ENCODE results near the gene DSP. TPM values are rescaled to one million over a fixed set of nuclear protein-coding genes. Genes with fewer than 3 reads are reported as not detected.

Gene DSP
- total and polyA plus RNA-seq, 2 of the 13 experiments (the other 11 are each of a cell fraction or from before 2014, with no cell fraction given), result 89.8 to 117 TPM

DNA sequence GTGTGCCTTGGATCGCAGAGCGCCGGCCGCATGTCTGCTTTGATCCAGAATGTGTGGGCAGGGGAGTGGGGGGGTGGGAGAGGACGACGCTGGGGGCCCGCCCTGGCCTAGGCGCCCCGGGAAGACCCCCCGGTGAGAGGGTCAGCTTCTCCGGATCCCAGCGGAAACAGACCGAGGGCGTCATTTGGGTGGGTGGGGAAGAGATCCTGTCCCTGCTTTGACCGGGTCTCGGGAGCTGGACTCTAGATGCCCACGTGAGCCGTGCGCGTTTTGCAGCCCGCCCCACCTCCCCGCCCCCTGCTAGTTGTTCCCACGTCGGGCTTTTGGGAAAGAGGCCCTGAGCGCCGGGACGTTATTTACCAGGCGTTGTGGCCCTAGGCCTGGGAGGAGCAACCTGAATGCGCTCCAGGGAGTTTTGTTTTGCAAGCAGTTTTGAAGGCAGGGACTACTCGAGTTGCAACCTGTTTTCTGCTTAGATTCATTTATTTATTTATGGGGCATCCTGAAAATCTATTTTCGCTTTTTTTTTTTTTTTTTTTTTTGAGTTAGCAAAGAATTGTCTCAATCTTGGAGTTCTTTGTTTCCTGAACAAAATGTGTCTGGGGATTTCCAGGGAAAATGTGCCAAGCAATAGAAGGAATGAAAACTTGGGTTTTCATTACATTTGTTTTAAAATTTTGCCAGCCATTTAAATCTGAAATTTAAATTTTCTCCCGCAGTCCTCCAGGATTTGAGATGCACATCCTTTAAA is 1.6 kb downstream of the DSP start (continued):
- peak; percentile 61 for TF ChIP-seq ZFP90 (CRISPR knock-in tag; IDR thresholded peaks at IDR 0.05; ENCODE audit: borderline replicate concordance)
- no peak for TF ChIP-seq ZNF577 (CRISPR knock-in tag; IDR thresholded peaks at IDR 0.05; ENCODE audit: borderline replicate concordance, low read depth)
- peak; percentile 62; the same call in 1 of the 2 replicates for TF ChIP-seq GATAD1 (CRISPR knock-in tag; IDR thresholded peaks at IDR 0.05)
- peak; percentile 81; the same call in 1 of the 2 replicates for TF ChIP-seq FLYWCH1 (CRISPR knock-in tag; IDR thresholded peaks at IDR 0.05)
- no peak for TF ChIP-seq ZNF816 (CRISPR knock-in tag; IDR thresholded peaks at IDR 0.05; ENCODE audit: borderline replicate concordance)
- TF ChIP-seq KLF16 (CRISPR knock-in tag; IDR thresholded peaks at IDR 0.05), result peak in 1 of 2 experiments; percentile 72; a peak in 1 of 4 replicates
- TF ChIP-seq ZNF672 (CRISPR knock-in tag; IDR thresholded peaks at IDR 0.05), result no peak
- TF ChIP-seq CBX1 (IDR thresholded peaks at IDR 0.05; ENCODE audit: low read depth), result no peak
- no peak for TF ChIP-seq PAX8 (CRISPR knock-in tag; IDR thresholded peaks at IDR 0.05; ENCODE audit: borderline replicate concordance)
- TF ChIP-seq, protein P1, sequence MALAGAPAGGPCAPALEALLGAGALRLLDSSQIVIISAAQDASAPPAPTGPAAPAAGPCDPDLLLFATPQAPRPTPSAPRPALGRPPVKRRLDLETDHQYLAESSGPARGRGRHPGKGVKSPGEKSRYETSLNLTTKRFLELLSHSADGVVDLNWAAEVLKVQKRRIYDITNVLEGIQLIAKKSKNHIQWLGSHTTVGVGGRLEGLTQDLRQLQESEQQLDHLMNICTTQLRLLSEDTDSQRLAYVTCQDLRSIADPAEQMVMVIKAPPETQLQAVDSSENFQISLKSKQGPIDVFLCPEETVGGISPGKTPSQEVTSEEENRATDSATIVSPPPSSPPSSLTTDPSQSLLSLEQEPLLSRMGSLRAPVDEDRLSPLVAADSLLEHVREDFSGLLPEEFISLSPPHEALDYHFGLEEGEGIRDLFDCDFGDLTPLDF (CRISPR knock-in tag; IDR thresholded peaks at IDR 0.05), result peak; percentile 58; the same call in 1 of the 2 replicates
- no peak for TF ChIP-seq SP140L (CRISPR knock-in tag; IDR thresholded peaks at IDR 0.05; ENCODE audit: borderline replicate concordance)
- TF ChIP-seq RBM22 (optimal IDR thresholded peaks at IDR 0.05; ENCODE audit: low read length), result no peak
- TF ChIP-seq ONECUT2 (CRISPR knock-in tag; IDR thresholded peaks at IDR 0.05), result peak; percentile 48; the same call in 1 of the 2 replicates
- TF ChIP-seq ZNF781 (CRISPR knock-in tag; IDR thresholded peaks at IDR 0.05; ENCODE audit: borderline replicate concordance, not compliant biosample characterization), result no peak
- no peak for TF ChIP-seq CC2D1A (CRISPR knock-in tag; IDR thresholded peaks at IDR 0.05)
- TF ChIP-seq, protein P2, sequence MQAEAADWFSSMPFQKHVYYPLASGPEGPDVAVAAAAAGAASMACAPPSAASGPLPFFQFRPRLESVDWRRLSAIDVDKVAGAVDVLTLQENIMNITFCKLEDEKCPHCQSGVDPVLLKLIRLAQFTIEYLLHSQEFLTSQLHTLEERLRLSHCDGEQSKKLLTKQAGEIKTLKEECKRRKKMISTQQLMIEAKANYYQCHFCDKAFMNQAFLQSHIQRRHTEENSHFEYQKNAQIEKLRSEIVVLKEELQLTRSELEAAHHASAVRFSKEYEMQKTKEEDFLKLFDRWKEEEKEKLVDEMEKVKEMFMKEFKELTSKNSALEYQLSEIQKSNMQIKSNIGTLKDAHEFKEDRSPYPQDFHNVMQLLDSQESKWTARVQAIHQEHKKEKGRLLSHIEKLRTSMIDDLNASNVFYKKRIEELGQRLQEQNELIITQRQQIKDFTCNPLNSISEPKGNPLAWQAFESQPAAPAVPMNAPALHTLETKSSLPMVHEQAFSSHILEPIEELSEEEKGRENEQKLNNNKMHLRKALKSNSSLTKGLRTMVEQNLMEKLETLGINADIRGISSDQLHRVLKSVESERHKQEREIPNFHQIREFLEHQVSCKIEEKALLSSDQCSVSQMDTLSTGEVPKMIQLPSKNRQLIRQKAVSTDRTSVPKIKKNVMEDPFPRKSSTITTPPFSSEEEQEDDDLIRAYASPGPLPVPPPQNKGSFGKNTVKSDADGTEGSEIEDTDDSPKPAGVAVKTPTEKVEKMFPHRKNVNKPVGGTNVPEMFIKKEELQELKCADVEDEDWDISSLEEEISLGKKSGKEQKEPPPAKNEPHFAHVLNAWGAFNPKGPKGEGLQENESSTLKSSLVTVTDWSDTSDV (CRISPR knock-in tag; IDR thresholded peaks at IDR 0.05), result no peak; the same call in 1 of the 2 replicates
- no peak for TF ChIP-seq RBFOX2 (IDR thresholded peaks at IDR 0.05; ENCODE audit: low read depth, low read length)
- TF ChIP-seq HDAC1 (CRISPR knock-in tag; IDR thresholded peaks at IDR 0.05), result peak; percentile 82
- TF ChIP-seq, protein P3, sequence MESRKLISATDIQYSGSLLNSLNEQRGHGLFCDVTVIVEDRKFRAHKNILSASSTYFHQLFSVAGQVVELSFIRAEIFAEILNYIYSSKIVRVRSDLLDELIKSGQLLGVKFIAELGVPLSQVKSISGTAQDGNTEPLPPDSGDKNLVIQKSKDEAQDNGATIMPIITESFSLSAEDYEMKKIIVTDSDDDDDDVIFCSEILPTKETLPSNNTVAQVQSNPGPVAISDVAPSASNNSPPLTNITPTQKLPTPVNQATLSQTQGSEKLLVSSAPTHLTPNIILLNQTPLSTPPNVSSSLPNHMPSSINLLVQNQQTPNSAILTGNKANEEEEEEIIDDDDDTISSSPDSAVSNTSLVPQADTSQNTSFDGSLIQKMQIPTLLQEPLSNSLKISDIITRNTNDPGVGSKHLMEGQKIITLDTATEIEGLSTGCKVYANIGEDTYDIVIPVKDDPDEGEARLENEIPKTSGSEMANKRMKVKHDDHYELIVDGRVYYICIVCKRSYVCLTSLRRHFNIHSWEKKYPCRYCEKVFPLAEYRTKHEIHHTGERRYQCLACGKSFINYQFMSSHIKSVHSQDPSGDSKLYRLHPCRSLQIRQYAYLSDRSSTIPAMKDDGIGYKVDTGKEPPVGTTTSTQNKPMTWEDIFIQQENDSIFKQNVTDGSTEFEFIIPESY (CRISPR knock-in tag; IDR thresholded peaks at IDR 0.05), result 0 out of 2 replicates have a peak, but pooled peaks have one; percentile 33
- TF ChIP-seq ZNF678 (CRISPR knock-in tag; IDR thresholded peaks at IDR 0.05), result no peak
- peak; percentile 78 for TF ChIP-seq RXRA (CRISPR knock-in tag; IDR thresholded peaks at IDR 0.05)
- TF ChIP-seq ZFP62 (CRISPR knock-in tag; IDR thresholded peaks at IDR 0.05), result no peak
- TF ChIP-seq IRF2 (CRISPR knock-in tag; IDR thresholded peaks at IDR 0.05), result 0 out of 2 replicates have a peak, but pooled peaks have one; percentile 34
- no peak for TF ChIP-seq ZBTB42 (CRISPR knock-in tag; IDR thresholded peaks at IDR 0.05)
- TF ChIP-seq KMT2B (CRISPR knock-in tag; IDR thresholded peaks at IDR 0.05), result peak; percentile 57
- TF ChIP-seq KAT7 (CRISPR knock-in tag; IDR thresholded peaks at IDR 0.05; ENCODE audit: borderline replicate concordance), result 0 out of 2 replicates have a peak, but pooled peaks have one; percentile 45
